ENCODE measurements around the gene GRIA1.

GRIA1 gene

GRCh38 chr5:153605386-153605785, 114.9 kb downstream of the GRIA1 start:
- Histone ChIP-seq H2AFZ (ENCODE audit: low read depth, low read length) (no peak overlapping the region), H3K4me3 (ENCODE audit: low read length) (no peak overlapping the region), H3K9ac (ENCODE audit: low read length) (no peak overlapping the region), H3K4me2 (ENCODE audit: low read length) (no peak overlapping the region), H3K4me1 (ENCODE audit: low read length) (no peaks in the 10 kb centered on the region), H3K9me3 (ENCODE audit: insufficient read depth, low read length) (no peaks in the 10 kb centered on the region), H3K27ac (ENCODE audit: low read length) (no peak overlapping the region), H4K20me1 (ENCODE audit: insufficient read depth, low read length) (no peaks in the 10 kb centered on the region), H3K27me3 (ENCODE audit: low read depth, low read length) (no peaks in the 10 kb centered on the region), H3K36me3 (replicated peaks; ENCODE audit: low read depth, low read length) (no peaks in the 10 kb centered on the region), H3K79me2 (ENCODE audit: low read length) (no peaks in the 10 kb centered on the region)
- TF ChIP-seq EZH2phosphoT487 (IDR thresholded peaks at IDR 0.05; ENCODE audit: low read depth), result no peak
- no peak for TF ChIP-seq CTCF (IDR thresholded peaks at IDR 0.05; ENCODE audit: low read depth, low read length)

GRCh38 chr5:153610009-153610408, 119.5 kb downstream of the GRIA1 start:
- TF ChIP-seq EZH2phosphoT487 (IDR thresholded peaks at IDR 0.05; ENCODE audit: low read depth), result no peak
- TF ChIP-seq CTCF (IDR thresholded peaks at IDR 0.05; ENCODE audit: low read depth, low read length), result no peak
- no peak overlapping the region for H3K4me3 ChIP-seq (ENCODE audit: low read length)
- H3K27ac ChIP-seq (ENCODE audit: low read length), result no peak overlapping the region
- H3K9me3 ChIP-seq (ENCODE audit: insufficient read depth, low read length), result no peaks in the 10 kb centered on the region
- no peak overlapping the region for H2AFZ ChIP-seq (ENCODE audit: low read depth, low read length)
- H3K79me2 ChIP-seq (ENCODE audit: low read length), result no peaks in the 10 kb centered on the region
- no peaks in the 10 kb centered on the region for H3K27me3 ChIP-seq (ENCODE audit: low read depth, low read length)
- H4K20me1 ChIP-seq (ENCODE audit: insufficient read depth, low read length), result no peaks in the 10 kb centered on the region
- H3K36me3 ChIP-seq (replicated peaks; ENCODE audit: low read depth, low read length), result no peaks in the 10 kb centered on the region
- no peak overlapping the region for H3K4me2 ChIP-seq (ENCODE audit: low read length)
- no peak overlapping the region for H3K9ac ChIP-seq (ENCODE audit: low read length)
- no peaks in the 10 kb centered on the region for H3K4me1 ChIP-seq (ENCODE audit: low read length)

GRCh38 chr5:153610811-153611210, 120.3 kb downstream of the GRIA1 start:
- Histone ChIP-seq H3K36me3 (replicated peaks; ENCODE audit: low read depth, low read length) (no peaks in the 10 kb centered on the region), H3K9me3 (ENCODE audit: insufficient read depth, low read length) (no peaks in the 10 kb centered on the region), H2AFZ (ENCODE audit: low read depth, low read length) (no peak overlapping the region), H3K4me2 (ENCODE audit: low read length) (no peak overlapping the region), H4K20me1 (ENCODE audit: insufficient read depth, low read length) (no peaks in the 10 kb centered on the region), H3K4me1 (ENCODE audit: low read length) (no peaks in the 10 kb centered on the region), H3K27me3 (ENCODE audit: low read depth, low read length) (no peaks in the 10 kb centered on the region), H3K27ac (ENCODE audit: low read length) (no peak overlapping the region), H3K79me2 (ENCODE audit: low read length) (no peaks in the 10 kb centered on the region), H3K4me3 (ENCODE audit: low read length) (no peak overlapping the region), H3K9ac (ENCODE audit: low read length) (no peak overlapping the region)
- TF ChIP-seq CTCF (IDR thresholded peaks at IDR 0.05; ENCODE audit: low read depth, low read length) (no peak), EZH2phosphoT487 (IDR thresholded peaks at IDR 0.05; ENCODE audit: low read depth) (no peak)

- Histone ChIP-seq H3K79me2 (ENCODE audit: low read length) (no peaks in the 10 kb centered on the region), H2AFZ (ENCODE audit: low read depth, low read length) (no peak overlapping the region), H3K9ac (ENCODE audit: low read length) (no peak overlapping the region), H3K4me1 (ENCODE audit: low read length) (no peaks in the 10 kb centered on the region), H3K36me3 (replicated peaks; ENCODE audit: low read depth, low read length) (no peaks in the 10 kb centered on the region), H3K27me3 (ENCODE audit: low read depth, low read length) (no peaks in the 10 kb centered on the region), H4K20me1 (ENCODE audit: insufficient read depth, low read length) (no peaks in the 10 kb centered on the region), H3K9me3 (ENCODE audit: insufficient read depth, low read length) (no peaks in the 10 kb centered on the region), H3K4me2 (ENCODE audit: low read length) (no peak overlapping the region), H3K4me3 (ENCODE audit: low read length) (no peak overlapping the region), H3K27ac (ENCODE audit: low read length) (no peak overlapping the region)
- TF ChIP-seq CTCF (IDR thresholded peaks at IDR 0.05; ENCODE audit: low read depth, low read length) (no peak), EZH2phosphoT487 (IDR thresholded peaks at IDR 0.05; ENCODE audit: low read depth) (no peak)
These were observed 122.7 kb downstream of the GRIA1 start for GRCh38 chr5:153613144-153613543.
